ENCODE measurements around the gene LGI1. TPM values are rescaled to one million over a fixed set of nuclear protein-coding genes. Genes with fewer than 3 reads are reported as not detected.
A peak's percentile ranks its signal among the peaks of the same experiment; 100 is the strongest.

LGI1 gene
- under 1 TPM in 3 of 4 donors, not detected in 1; 0.21 to 0.57 (median 0.45) TPM for total RNA-seq
- polyA plus RNA-seq = 0.68 TPM
- long read RNA-seq, donor 1 = 0 reads
- long read RNA-seq, donor 2 = 0 reads
- long read RNA-seq, donor 3 = 0 reads
- long read RNA-seq, donor 4 = 0 reads

- 8% methylated on average over 16 of the region's 16 CpGs for WGBS
- no peak within 1 kb of the TSS for H3K27ac ChIP-seq (ENCODE audit: low read length)
- peaks cover 4% of the 10 kb centered on the region for H3K4me1 ChIP-seq (ENCODE audit: control insufficient read depth, insufficient read depth, low read length)
- H3K4me3 ChIP-seq (ENCODE audit: low read length) = peak within 1 kb of the TSS; percentile 40
- no peaks in the 10 kb centered on the region for H3K9me3 ChIP-seq (ENCODE audit: control insufficient read depth, low read length)
- no peaks in the 10 kb centered on the region for H3K27me3 ChIP-seq (ENCODE audit: control insufficient read depth, insufficient read depth)
- peak; percentile 53 to 66 for ATAC-seq
- peak in 1 of 3 donors; percentile 35 for DNase-seq
- intact Hi-C loops (cut with DNase I) = no loop called here
Observed at GRCh38 chr10:93757801-93758507, at the start of gene LGI1. LGI1 (plus strand) TSS chr10:93757936; CDS start chr10:93758145, 209 bp downstream.

- WGBS = 53% methylated on average over 5 of the region's 5 CpGs
- intact Hi-C loops (cut with DNase I) = no loop called here
- ATAC-seq = no peak
Observed at GRCh38 chr10:93710333-93710909, 47.3 kb upstream of the LGI1 start.

GRCh38 chr10:93711891-93712290 is 45.8 kb upstream of the LGI1 start:
- no peak overlapping the region for H3K4me3 ChIP-seq (ENCODE audit: low read length)
- WGBS = 65% methylated on average over 3 of the region's 3 CpGs
- no peaks in the 10 kb centered on the region for H3K27me3 ChIP-seq (ENCODE audit: control insufficient read depth, insufficient read depth)
- H3K27ac ChIP-seq (ENCODE audit: low read length) = no peak overlapping the region
- intact Hi-C loops (cut with DNase I) = no loop called here
- H3K4me1 ChIP-seq (ENCODE audit: control insufficient read depth, insufficient read depth, low read length) = no peaks in the 10 kb centered on the region
- ATAC-seq (no peak), DNase-seq (no peak)
- no peaks in the 10 kb centered on the region for H3K9me3 ChIP-seq (ENCODE audit: control insufficient read depth, low read length)

More at GRCh38 chr10:93710333-93710909, 47.3 kb upstream of the LGI1 start:
- Histone ChIP-seq H3K4me3 (ENCODE audit: low read length) (no peak overlapping the region), H3K4me1 (ENCODE audit: control insufficient read depth, insufficient read depth, low read length) (no peaks in the 10 kb centered on the region), H3K27ac (ENCODE audit: low read length) (no peak overlapping the region), H3K27me3 (ENCODE audit: control insufficient read depth, insufficient read depth) (no peaks in the 10 kb centered on the region), H3K9me3 (ENCODE audit: control insufficient read depth, low read length) (no peaks in the 10 kb centered on the region)
- DNase-seq = no peak

- no peaks in the 10 kb centered on the region for H3K27me3 ChIP-seq (ENCODE audit: control insufficient read depth, insufficient read depth)
- intact Hi-C loops (cut with DNase I) = no loop called here
- H3K9me3 ChIP-seq (ENCODE audit: control insufficient read depth, low read length) = no peaks in the 10 kb centered on the region
- H3K4me1 ChIP-seq (ENCODE audit: control insufficient read depth, insufficient read depth, low read length) = no peaks in the 10 kb centered on the region
- ATAC-seq = no peak
- H3K27ac ChIP-seq (ENCODE audit: low read length) = no peak overlapping the region
- no peak overlapping the region for H3K4me3 ChIP-seq (ENCODE audit: low read length)
- 47% methylated on average over 2 of the region's 2 CpGs for WGBS
- peak in 1 of 3 donors; percentile 31 for DNase-seq
Observed at GRCh38 chr10:93712593-93712992, 45.1 kb upstream of the LGI1 start.

GRCh38 chr10:93715345-93715744 is 42.4 kb upstream of the LGI1 start:
- H3K27ac ChIP-seq (ENCODE audit: low read length) = no peak overlapping the region
- no peak for ATAC-seq

GRCh38 chr10:93716766-93717165 is 41.0 kb upstream of the LGI1 start:
- 27% methylated on average over 1 of the region's 1 CpG for WGBS
- H3K4me3 ChIP-seq (ENCODE audit: low read length) = no peak overlapping the region
- intact Hi-C loops (cut with DNase I) = no loop called here
- no peaks in the 10 kb centered on the region for H3K9me3 ChIP-seq (ENCODE audit: control insufficient read depth, low read length)
- no peak overlapping the region for H3K27ac ChIP-seq (ENCODE audit: low read length)
- ATAC-seq (no peak), DNase-seq (no peak)
- no peaks in the 10 kb centered on the region for H3K4me1 ChIP-seq (ENCODE audit: control insufficient read depth, insufficient read depth, low read length)
- H3K27me3 ChIP-seq (ENCODE audit: control insufficient read depth, insufficient read depth) = no peaks in the 10 kb centered on the region

More at GRCh38 chr10:93715345-93715744, 42.4 kb upstream of the LGI1 start:
- no peaks in the 10 kb centered on the region for H3K27me3 ChIP-seq (ENCODE audit: control insufficient read depth, insufficient read depth)
- 78% methylated on average over 5 of the region's 5 CpGs for WGBS
- intact Hi-C loops (cut with DNase I) = no loop called here
- H3K4me3 ChIP-seq (ENCODE audit: low read length) = no peak overlapping the region
- H3K4me1 ChIP-seq (ENCODE audit: control insufficient read depth, insufficient read depth, low read length) = no peaks in the 10 kb centered on the region
- DNase-seq = no peak
- no peaks in the 10 kb centered on the region for H3K9me3 ChIP-seq (ENCODE audit: control insufficient read depth, low read length)

- Histone ChIP-seq H3K4me1 (ENCODE audit: control insufficient read depth, insufficient read depth, low read length) (no peaks in the 10 kb centered on the region), H3K4me3 (ENCODE audit: low read length) (no peak overlapping the region), H3K27ac (ENCODE audit: low read length) (no peak overlapping the region), H3K27me3 (ENCODE audit: control insufficient read depth, insufficient read depth) (no peaks in the 10 kb centered on the region), H3K9me3 (ENCODE audit: control insufficient read depth, low read length) (no peaks in the 10 kb centered on the region)
- DNase-seq (peak in 2 of 3 donors; percentile 63 to 65), ATAC-seq (no peak)
- 50% methylated on average over 8 of the region's 8 CpGs for WGBS
- intact Hi-C loops (cut with DNase I) = no loop called here
Observed at GRCh38 chr10:93718937-93719725, 38.6 kb upstream of the LGI1 start.

- ATAC-seq (no peak), DNase-seq (no peak)
- intact Hi-C loops (cut with DNase I) = no loop called here
- WGBS = 56% methylated on average over 3 of the region's 3 CpGs
- H3K4me1 ChIP-seq (ENCODE audit: control insufficient read depth, insufficient read depth, low read length) = no peaks in the 10 kb centered on the region
- no peaks in the 10 kb centered on the region for H3K9me3 ChIP-seq (ENCODE audit: control insufficient read depth, low read length)
- no peak overlapping the region for H3K4me3 ChIP-seq (ENCODE audit: low read length)
- no peak overlapping the region for H3K27ac ChIP-seq (ENCODE audit: low read length)
- no peaks in the 10 kb centered on the region for H3K27me3 ChIP-seq (ENCODE audit: control insufficient read depth, insufficient read depth)
Observed at GRCh38 chr10:93719901-93720300, 37.8 kb upstream of the LGI1 start.

- DNase-seq (no peak), ATAC-seq (no peak)
- intact Hi-C loops (cut with DNase I) = no loop called here
- no peaks in the 10 kb centered on the region for H3K9me3 ChIP-seq (ENCODE audit: control insufficient read depth, low read length)
- no peaks in the 10 kb centered on the region for H3K4me1 ChIP-seq (ENCODE audit: control insufficient read depth, insufficient read depth, low read length)
- no peak overlapping the region for H3K27ac ChIP-seq (ENCODE audit: low read length)
- H3K27me3 ChIP-seq (ENCODE audit: control insufficient read depth, insufficient read depth) = no peaks in the 10 kb centered on the region
- H3K4me3 ChIP-seq (ENCODE audit: low read length) = no peak overlapping the region
Observed at GRCh38 chr10:93722550-93722949, 35.2 kb upstream of the LGI1 start.

GRCh38 chr10:93723153-93723552 is 34.6 kb upstream of the LGI1 start:
- intact Hi-C loops (cut with DNase I) = no loop called here
- no peak for ATAC-seq

GRCh38 chr10:93726024-93726423 is 31.7 kb upstream of the LGI1 start:
- no peak for DNase-seq
- intact Hi-C loops (cut with DNase I) = no loop called here
- ATAC-seq = no peak
- no peaks in the 10 kb centered on the region for H3K27me3 ChIP-seq (ENCODE audit: control insufficient read depth, insufficient read depth)
- H3K27ac ChIP-seq (ENCODE audit: low read length) = no peak overlapping the region
- no peaks in the 10 kb centered on the region for H3K4me1 ChIP-seq (ENCODE audit: control insufficient read depth, insufficient read depth, low read length)
- H3K9me3 ChIP-seq (ENCODE audit: control insufficient read depth, low read length) = no peaks in the 10 kb centered on the region
- H3K4me3 ChIP-seq (ENCODE audit: low read length) = no peak overlapping the region
- 77% methylated on average over 1 of the region's 1 CpG for WGBS

More at GRCh38 chr10:93723153-93723552, 34.6 kb upstream of the LGI1 start:
- no peaks in the 10 kb centered on the region for H3K4me1 ChIP-seq (ENCODE audit: control insufficient read depth, insufficient read depth, low read length)
- H3K9me3 ChIP-seq (ENCODE audit: control insufficient read depth, low read length) = no peaks in the 10 kb centered on the region
- H3K27ac ChIP-seq (ENCODE audit: low read length) = no peak overlapping the region
- 82% methylated on average over 2 of the region's 2 CpGs for WGBS
- no peak overlapping the region for H3K4me3 ChIP-seq (ENCODE audit: low read length)
- H3K27me3 ChIP-seq (ENCODE audit: control insufficient read depth, insufficient read depth) = no peaks in the 10 kb centered on the region
- no peak for DNase-seq
